ENCODE data around the gene ELF5. TPM values are rescaled to one million over a fixed set of nuclear protein-coding genes. Genes with fewer than 3 reads are reported as not detected.

ELF5 gene
- polyA plus RNA-seq, 1 experiment: not detected

DNA sequence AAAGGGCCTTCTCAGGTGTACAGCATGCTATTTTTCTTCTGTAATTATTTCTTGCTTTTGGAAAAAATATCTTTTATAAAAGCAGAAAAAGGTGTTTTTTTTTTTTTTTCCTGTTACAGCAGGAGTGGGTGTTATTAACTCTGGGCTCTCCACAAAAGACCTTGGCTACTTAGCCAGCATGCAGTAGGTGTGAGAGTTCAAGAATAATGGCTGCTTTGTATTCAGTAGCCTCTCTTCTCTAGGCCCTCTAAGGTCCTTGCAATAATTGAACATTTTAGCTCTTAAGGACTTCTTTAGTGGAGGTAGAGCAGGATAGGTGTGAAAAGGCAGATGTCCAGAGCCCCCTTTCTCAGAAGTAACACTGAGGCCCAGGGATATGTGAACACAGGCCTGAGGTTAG lies 3.4 kb downstream of the ELF5 start:
- POLR2A ChIA-PET: no interaction called here
- Histone ChIP-seq H3K9me3 (ENCODE audit: control insufficient read depth, insufficient read depth, low read length) (no peaks in the 10 kb centered on the region), H3K27ac (ENCODE audit: low read depth, low read length) (no peak overlapping the region), H3K27me3 (ENCODE audit: control insufficient read depth, insufficient read depth, low read length) (no peaks in the 10 kb centered on the region), H3K4me3 (ENCODE audit: low read depth, low read length) (no peak overlapping the region)
- no peak for DNase-seq (ENCODE audit: low read depth, low spot score)
- CTCF ChIA-PET: interaction anchor here (0.6 to 4.1 kb wide), 2 partner anchors 76 to 377 kb away, joined by 3 to 14 read pairs; no protein-coding TSS in a partner anchor
- TF ChIP-seq, protein P1, sequence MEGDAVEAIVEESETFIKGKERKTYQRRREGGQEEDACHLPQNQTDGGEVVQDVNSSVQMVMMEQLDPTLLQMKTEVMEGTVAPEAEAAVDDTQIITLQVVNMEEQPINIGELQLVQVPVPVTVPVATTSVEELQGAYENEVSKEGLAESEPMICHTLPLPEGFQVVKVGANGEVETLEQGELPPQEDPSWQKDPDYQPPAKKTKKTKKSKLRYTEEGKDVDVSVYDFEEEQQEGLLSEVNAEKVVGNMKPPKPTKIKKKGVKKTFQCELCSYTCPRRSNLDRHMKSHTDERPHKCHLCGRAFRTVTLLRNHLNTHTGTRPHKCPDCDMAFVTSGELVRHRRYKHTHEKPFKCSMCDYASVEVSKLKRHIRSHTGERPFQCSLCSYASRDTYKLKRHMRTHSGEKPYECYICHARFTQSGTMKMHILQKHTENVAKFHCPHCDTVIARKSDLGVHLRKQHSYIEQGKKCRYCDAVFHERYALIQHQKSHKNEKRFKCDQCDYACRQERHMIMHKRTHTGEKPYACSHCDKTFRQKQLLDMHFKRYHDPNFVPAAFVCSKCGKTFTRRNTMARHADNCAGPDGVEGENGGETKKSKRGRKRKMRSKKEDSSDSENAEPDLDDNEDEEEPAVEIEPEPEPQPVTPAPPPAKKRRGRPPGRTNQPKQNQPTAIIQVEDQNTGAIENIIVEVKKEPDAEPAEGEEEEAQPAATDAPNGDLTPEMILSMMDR (IDR thresholded peaks at IDR 0.05; ENCODE audit: low read depth, low read length): no peak

DNA sequence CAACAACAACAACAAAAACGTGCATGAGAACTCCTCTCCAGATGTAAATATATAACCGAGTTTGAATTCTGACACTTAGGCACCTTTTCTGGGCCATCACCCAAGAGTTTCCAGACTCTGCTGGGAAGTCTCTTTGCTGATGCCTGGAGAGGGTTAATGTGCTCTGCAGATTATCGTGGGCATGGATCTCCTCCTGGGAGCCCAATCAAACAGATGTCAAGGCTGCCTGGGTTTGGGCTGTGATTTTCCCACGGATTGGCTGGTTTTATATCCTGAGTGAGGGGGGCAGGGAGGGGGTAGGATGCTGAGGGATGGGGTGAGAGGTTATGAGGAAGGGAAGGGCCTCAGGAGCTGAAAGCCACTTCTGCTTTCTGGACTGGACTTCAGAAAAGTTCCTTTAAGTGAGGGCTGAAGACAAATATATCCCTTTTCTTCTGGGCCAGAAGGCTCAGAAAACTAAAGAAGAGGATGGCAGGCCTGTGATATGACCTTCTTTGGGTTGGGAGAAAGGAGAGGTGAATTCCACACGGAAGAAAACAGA lies 4.2 kb downstream of the ELF5 start:
- ChIA-PET CTCF (interaction anchor here (0.7 kb wide), 1 partner anchor 382 kb away, joined by 3 read pairs; no protein-coding TSS in a partner anchor), POLR2A (no interaction called here)
- TF ChIP-seq, protein P1 (IDR thresholded peaks at IDR 0.05; ENCODE audit: low read depth, low read length): no peak
- Histone ChIP-seq H3K9me3 (ENCODE audit: control insufficient read depth, insufficient read depth, low read length) (no peaks in the 10 kb centered on the region), H3K4me3 (ENCODE audit: low read depth, low read length) (no peak overlapping the region), H3K27ac (ENCODE audit: low read depth, low read length) (no peak overlapping the region), H3K27me3 (ENCODE audit: control insufficient read depth, insufficient read depth, low read length) (no peaks in the 10 kb centered on the region)
- DNase-seq (ENCODE audit: low read depth, low spot score): no peak

DNA sequence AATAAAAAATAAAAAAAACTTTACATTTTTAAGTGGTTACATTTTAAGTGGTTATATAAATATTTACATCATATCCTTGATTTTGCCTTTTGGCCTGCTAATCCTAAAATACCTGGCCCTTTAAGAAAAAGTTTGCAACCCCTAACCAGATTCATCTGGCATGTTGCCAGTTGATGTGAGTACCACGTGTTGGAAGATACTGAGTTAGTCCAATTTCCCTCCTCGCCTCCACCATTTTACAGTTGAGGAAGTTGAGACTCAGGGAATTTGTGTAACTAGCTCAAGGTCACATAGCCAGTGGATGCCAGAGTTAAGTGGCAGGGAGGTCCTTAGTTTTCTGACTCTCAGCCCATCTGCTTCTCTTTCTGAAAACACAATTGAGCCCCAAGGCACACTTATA lies 5.1 kb downstream of the ELF5 start:
- ChIA-PET POLR2A (no interaction called here), CTCF (no interaction called here)
- H3K27me3 ChIP-seq (ENCODE audit: control insufficient read depth, insufficient read depth, low read length): no peaks in the 10 kb centered on the region
- TF ChIP-seq, protein P1 (IDR thresholded peaks at IDR 0.05; ENCODE audit: low read depth, low read length): no peak
- H3K4me3 ChIP-seq (ENCODE audit: low read depth, low read length): no peak overlapping the region
- DNase-seq (ENCODE audit: low read depth, low spot score): no peak
- no peak overlapping the region for H3K27ac ChIP-seq (ENCODE audit: low read depth, low read length)
- no peaks in the 10 kb centered on the region for H3K9me3 ChIP-seq (ENCODE audit: control insufficient read depth, insufficient read depth, low read length)

DNA sequence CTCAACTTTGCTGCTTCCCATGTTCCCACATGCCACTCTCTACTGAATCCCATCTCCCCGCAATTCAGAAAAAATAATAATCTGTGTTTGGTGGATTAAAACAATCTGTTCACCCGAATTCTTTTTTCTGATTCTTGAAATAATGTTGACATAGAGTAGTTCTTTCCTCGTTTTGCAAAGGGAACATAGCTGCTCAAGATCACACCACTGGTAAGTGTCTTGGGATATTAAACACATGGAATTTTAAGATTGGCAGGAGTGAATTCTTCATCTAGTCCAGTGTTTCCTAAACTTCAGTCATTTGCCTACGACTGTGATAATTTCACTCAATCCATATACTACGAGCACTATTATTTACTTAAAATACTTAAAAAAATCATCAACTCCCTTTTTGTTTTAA lies 6.0 kb downstream of the ELF5 start:
- Histone ChIP-seq H3K9me3 (ENCODE audit: control insufficient read depth, insufficient read depth, low read length) (no peaks in the 10 kb centered on the region), H3K27me3 (ENCODE audit: control insufficient read depth, insufficient read depth, low read length) (no peaks in the 10 kb centered on the region), H3K4me3 (ENCODE audit: low read depth, low read length) (no peak overlapping the region), H3K27ac (ENCODE audit: low read depth, low read length) (no peak overlapping the region)
- ChIA-PET CTCF (no interaction called here), POLR2A (no interaction called here)
- TF ChIP-seq, protein P1 (IDR thresholded peaks at IDR 0.05; ENCODE audit: low read depth, low read length): no peak
- DNase-seq (ENCODE audit: low read depth, low spot score): no peak

DNA sequence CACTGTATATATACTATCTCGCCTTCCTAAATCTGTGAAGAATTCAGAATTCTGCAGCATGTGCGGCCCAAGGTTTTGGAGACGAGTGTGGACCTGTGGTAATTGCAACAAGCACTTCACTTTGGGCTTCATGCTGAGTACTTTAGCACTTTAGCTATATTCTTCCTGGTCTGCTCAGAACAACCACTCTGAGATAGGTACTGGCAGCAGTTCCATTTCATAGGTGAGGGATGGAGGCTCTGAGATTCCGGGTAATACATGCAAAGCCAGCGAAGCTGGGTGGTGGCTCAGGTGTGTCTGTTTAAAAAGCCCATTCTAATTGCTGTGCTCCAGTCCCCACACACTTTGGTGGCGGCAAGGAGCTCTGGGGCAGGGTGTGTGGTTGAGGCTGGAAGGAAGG lies 6.4 kb downstream of the ELF5 start:
- POLR2A ChIA-PET: no interaction called here

More for the DNA sequence above, 6.4 kb downstream of the ELF5 start:
- Histone ChIP-seq H3K27ac (ENCODE audit: low read depth, low read length) (no peak overlapping the region), H3K9me3 (ENCODE audit: control insufficient read depth, insufficient read depth, low read length) (no peaks in the 10 kb centered on the region), H3K4me3 (ENCODE audit: low read depth, low read length) (no peak overlapping the region), H3K27me3 (ENCODE audit: control insufficient read depth, insufficient read depth, low read length) (no peaks in the 10 kb centered on the region)
- CTCF ChIA-PET: interaction anchor here (0.9 kb wide), 1 partner anchor 15 kb away, joined by 3 read pairs; no protein-coding TSS in a partner anchor
- TF ChIP-seq, protein P1 (IDR thresholded peaks at IDR 0.05; ENCODE audit: low read depth, low read length): no peak
- no peak for DNase-seq (ENCODE audit: low read depth, low spot score)

Data from AG04450 (cell line).